T-helper 1 cell treated with Interleukin-12 subunit alpha and Interleukin-12 subunit beta and Interleukin-4 antibody, amounts not matched to agents 30 μg/mL and 1 μg/mL, for 36 hours (primary cell): ENCODE data around the gene TFAP2D.

Experiments
- H3K27ac Mint-ChIP-seq: one replicate; pipeline ENCODE4 v1.8.0; 2021; ENCODE audit warnings: mild to moderate bottlenecking, mixed read lengths
- H3K27me3 Mint-ChIP-seq: one replicate; pipeline ENCODE4 v1.8.0; 2021; ENCODE audit warnings: low read depth, mixed read lengths
- H3K36me3 Mint-ChIP-seq: one replicate; pipeline ENCODE4 v1.8.0; 2021; ENCODE audit warnings: low read depth, mixed read lengths
- H3K4me1 Mint-ChIP-seq: one replicate; pipeline ENCODE4 v1.8.0; 2021; ENCODE audit warnings: low read depth, mixed read lengths
- H3K4me3 Mint-ChIP-seq: one replicate; pipeline ENCODE4 v1.8.0; 2021; ENCODE audit warnings: mild to moderate bottlenecking, moderate library complexity, mixed read lengths
- H3K9me3 Mint-ChIP-seq: one replicate; pipeline ENCODE4 v1.8.0; 2021; ENCODE audit warnings: mixed read lengths

Gene TFAP2D

DNA sequence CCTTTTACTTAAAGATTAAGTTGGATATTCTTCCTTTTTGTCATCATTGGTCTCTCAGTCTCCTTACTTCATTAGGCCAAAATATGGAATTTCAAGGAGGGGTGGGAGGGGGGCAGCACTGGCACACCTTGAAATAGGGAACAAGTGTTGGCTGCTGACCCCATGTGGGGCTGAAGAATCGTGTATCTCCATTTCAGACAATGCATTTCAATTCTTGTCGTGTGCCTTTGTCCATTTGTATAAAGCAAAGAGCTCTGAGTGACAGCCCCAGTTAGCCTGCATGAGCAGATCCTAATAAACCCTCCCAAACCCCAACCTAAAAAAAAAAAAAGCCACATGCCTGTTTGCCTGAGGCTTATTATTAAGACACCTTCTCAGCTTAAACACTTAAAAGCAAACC is 1.0 kb upstream of the TFAP2D start:
- H3K36me3 Mint-ChIP-seq = peaks cover 6% of the 10 kb centered on the region
- H3K27ac Mint-ChIP-seq = no peak overlapping the region
- peaks cover 4% of the 10 kb centered on the region for H3K4me1 Mint-ChIP-seq
- peaks cover 5% of the 10 kb centered on the region for H3K9me3 Mint-ChIP-seq
- no peak overlapping the region for H3K4me3 Mint-ChIP-seq
- peaks cover 91% of the 10 kb centered on the region for H3K27me3 Mint-ChIP-seq

DNA sequence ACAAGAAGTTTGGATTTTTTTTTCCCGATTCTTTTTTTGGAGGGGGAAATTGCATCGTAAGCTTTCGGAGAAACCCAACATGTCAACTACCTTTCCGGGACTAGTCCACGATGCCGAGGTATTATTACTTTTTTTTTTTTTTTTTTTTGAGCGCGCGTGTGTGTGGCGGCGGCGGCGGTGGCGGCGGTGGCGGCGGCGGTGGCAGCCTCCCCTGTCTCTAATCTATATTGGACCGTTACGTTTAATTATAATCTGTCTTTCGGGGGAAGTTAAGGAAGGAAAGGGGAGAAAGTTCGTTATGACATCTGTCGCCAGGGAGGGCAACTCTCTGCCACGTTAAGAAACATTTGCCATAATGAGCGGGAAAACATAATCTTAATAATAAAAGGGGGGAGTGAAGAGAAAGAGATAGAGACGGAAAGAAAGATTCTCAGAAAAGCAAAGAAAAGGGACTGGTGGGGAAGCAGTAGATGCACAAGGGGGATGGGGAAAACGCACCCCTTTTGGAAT is 706 bp downstream of the TFAP2D start:
- no peak overlapping the region for H3K27ac Mint-ChIP-seq
- H3K27me3 Mint-ChIP-seq = peaks cover 92% of the 10 kb centered on the region
- peaks cover 4% of the 10 kb centered on the region for H3K4me1 Mint-ChIP-seq
- H3K4me3 Mint-ChIP-seq = no peak overlapping the region
- H3K36me3 Mint-ChIP-seq = peaks cover 6% of the 10 kb centered on the region
- peaks cover 5% of the 10 kb centered on the region for H3K9me3 Mint-ChIP-seq

DNA sequence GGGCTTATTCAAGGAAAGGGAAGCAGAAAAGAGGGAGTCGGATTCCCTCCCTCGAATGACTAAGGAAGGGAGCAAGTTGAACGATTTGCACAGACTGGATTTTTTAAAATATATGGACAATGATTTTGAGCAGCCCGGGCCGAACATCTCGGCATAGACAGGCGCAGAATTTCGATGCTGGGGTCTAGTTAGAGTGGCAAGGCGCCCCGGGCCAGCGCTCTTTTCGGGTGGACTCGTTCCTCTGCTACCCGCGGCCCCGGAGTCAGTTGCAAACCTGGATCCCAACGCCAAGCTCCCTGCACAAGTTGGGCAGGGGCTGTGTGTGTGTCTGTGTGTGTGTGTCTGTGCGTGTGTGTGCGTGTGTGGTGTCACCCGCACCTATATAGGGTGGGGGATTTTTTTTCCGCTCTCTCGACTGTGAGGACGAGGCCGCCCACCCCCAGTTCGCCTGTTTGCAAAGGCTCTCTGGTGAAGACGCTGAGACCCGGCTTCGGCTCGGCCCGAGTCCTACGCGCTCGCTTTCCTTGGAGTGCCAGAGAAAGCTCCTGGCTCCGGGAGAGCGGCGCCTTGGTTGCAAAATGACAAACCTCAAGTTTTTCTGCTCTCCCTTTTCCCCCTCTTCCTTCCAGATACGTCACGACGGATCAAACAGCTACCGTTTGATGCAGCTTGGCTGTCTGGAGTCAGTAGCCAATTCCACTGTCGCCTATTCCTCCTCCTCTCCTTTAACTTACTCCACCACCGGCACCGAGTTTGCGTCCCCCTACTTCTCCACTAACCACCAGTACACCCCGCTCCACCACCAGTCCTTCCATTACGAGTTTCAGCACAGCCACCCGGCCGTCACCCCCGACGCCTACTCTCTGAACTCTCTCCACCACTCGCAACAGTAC is 1.4 kb downstream of the TFAP2D start:
- Mint-ChIP-seq H3K27ac (peak overlapping the region; percentile 81), H3K9me3 (peaks cover 5% of the 10 kb centered on the region), H3K4me3 (peak overlapping the region; percentile 59)

DNA sequence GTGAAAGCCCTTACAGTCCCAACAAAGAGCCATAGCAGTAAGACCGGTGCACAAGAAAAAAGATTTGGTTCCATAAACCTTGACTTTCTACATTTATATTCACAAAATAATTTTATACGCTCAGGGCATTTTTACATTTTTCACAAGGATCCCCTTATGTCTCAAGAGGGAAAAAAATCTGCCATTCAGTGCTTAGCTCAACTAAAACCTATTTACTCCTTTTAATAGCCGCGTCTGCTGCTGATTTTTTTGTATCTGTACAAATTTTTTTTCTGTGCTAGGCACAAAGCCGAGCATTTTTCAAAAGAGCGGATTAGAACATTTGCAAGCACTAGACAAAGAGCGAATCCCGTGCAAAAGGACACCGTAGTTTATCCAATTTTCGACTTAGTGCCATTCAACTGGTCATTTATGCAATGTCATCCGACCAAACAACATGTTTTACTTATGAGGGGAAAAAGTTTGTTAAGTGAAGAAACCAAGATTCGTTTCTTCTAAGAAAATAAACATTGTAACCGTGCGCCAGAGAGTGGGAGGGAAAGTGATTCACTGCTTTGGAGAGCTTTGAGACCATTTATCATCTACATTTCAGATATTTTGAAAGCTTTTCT is 3.7 kb downstream of the TFAP2D start:
- Mint-ChIP-seq H3K27ac (no peak overlapping the region), H3K4me1 (peaks cover 4% of the 10 kb centered on the region), H3K9me3 (peaks cover 12% of the 10 kb centered on the region), H3K36me3 (peaks cover 8% of the 10 kb centered on the region), H3K27me3 (peaks cover 90% of the 10 kb centered on the region), H3K4me3 (no peak overlapping the region)

More for the DNA sequence above, 1.4 kb downstream of the TFAP2D start:
- Mint-ChIP-seq H3K27me3 (peaks cover 93% of the 10 kb centered on the region), H3K36me3 (peaks cover 8% of the 10 kb centered on the region), H3K4me1 (peaks cover 4% of the 10 kb centered on the region)

DNA sequence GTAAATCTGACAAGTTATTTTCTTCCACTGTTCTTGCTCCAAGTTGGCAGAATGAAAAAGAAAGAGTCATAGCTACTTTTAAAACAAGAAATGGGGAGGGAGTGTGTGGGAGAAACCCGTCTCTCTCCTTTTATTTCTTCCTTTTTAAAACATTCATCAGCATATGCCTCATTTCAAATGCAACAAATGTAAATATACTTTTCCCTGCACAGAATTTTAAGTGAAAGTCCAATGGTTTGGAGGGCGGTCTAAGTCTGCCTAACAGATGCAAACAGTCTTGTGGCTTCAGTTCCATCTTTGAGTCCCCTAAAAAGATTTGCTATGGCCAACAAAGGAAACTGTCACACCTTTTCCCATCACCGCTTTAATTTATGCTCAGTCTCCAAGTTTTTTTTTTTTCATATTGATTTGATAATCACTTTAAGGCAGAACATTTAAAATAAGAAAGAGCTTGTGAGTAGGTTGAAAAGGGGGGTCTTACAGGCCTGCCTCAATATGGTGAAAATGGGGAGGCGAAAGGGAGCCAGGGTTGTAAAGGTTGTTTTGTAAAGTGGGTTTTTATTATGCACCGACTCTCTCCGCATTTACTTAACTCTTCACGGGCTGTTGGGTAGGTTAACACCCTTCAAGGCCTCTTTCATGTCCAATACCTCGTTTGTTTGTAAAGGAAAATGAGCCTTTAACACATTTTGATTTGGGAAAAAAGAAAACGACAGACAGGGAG is 4.6 kb downstream of the TFAP2D start:
- H3K4me1 Mint-ChIP-seq = peaks cover 4% of the 10 kb centered on the region
- no peak overlapping the region for H3K4me3 Mint-ChIP-seq
- peaks cover 12% of the 10 kb centered on the region for H3K9me3 Mint-ChIP-seq
- peaks cover 8% of the 10 kb centered on the region for H3K36me3 Mint-ChIP-seq
- H3K27me3 Mint-ChIP-seq = peaks cover 91% of the 10 kb centered on the region
- H3K27ac Mint-ChIP-seq = no peak overlapping the region

DNA sequence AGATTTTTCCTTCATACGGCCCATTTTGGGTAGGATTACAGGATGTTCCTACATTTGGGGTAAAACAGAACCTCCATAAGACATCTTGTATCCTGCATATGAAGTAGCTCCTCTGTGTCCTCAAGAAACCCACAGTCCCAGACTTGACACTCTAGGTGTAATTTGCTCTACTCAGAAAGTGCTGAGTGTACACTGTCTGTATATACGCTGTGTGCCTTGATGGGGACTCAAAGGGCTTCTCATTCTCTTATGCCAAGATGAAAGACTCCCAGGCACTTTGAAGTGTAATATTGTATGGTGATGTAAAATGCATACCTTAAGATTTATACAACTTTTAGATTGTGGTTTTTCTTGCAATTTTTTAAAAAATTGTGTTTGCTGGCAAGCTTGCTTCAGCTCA is 5.2 kb downstream of the TFAP2D start:
- peaks cover 12% of the 10 kb centered on the region for H3K9me3 Mint-ChIP-seq
- H3K4me3 Mint-ChIP-seq = no peak overlapping the region
- peaks cover 90% of the 10 kb centered on the region for H3K27me3 Mint-ChIP-seq
- H3K27ac Mint-ChIP-seq = no peak overlapping the region
- peaks cover 8% of the 10 kb centered on the region for H3K36me3 Mint-ChIP-seq
- H3K4me1 Mint-ChIP-seq = peaks cover 4% of the 10 kb centered on the region

DNA sequence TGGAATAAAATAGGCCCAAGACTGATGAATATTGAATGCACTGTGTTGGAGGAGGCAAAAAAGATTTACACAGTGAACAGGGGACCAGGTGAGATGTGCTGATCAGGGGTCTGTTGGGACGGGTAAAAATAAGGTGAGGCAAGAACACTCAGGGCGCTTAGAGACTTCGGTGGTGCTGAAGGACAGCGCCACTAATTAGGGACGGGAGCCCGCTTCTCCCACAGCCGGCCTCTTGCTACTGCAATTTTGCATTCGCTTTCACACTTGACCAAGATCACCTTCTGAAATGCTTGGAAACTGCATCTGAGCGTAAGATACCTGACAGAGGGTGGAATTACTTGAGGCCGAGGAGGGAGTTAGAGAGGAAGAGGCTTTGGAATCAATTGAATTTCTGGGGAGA is 7.3 kb downstream of the TFAP2D start:
- Mint-ChIP-seq H3K27me3 (peaks cover 85% of the 10 kb centered on the region), H3K27ac (no peak overlapping the region), H3K4me3 (no peak overlapping the region), H3K9me3 (peaks cover 16% of the 10 kb centered on the region), H3K36me3 (peaks cover 3% of the 10 kb centered on the region), H3K4me1 (peaks cover 10% of the 10 kb centered on the region)

DNA sequence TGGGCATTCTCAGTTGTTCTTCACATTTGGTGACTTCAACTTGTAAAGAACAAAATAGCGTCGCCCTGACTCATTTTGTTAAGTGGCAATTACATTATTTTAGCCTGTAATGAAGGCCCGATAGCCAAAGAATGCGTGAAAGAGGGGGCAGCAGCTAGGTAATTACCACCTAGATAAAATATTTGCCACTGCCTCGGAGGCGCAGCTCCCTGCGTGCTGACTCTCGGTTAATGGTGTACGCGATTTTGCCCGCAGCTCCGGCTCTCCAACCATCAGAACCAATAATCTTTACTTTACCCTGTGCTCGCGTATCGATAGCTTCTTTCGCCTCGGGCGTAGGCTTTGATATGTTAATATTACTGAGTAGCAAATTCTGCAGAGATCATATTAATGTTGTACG is 8.7 kb downstream of the TFAP2D start:
- Mint-ChIP-seq H3K4me1 (peaks cover 10% of the 10 kb centered on the region), H3K27ac (no peak overlapping the region), H3K36me3 (peaks cover 2% of the 10 kb centered on the region), H3K9me3 (peaks cover 16% of the 10 kb centered on the region), H3K4me3 (no peak overlapping the region), H3K27me3 (peaks cover 71% of the 10 kb centered on the region)

DNA sequence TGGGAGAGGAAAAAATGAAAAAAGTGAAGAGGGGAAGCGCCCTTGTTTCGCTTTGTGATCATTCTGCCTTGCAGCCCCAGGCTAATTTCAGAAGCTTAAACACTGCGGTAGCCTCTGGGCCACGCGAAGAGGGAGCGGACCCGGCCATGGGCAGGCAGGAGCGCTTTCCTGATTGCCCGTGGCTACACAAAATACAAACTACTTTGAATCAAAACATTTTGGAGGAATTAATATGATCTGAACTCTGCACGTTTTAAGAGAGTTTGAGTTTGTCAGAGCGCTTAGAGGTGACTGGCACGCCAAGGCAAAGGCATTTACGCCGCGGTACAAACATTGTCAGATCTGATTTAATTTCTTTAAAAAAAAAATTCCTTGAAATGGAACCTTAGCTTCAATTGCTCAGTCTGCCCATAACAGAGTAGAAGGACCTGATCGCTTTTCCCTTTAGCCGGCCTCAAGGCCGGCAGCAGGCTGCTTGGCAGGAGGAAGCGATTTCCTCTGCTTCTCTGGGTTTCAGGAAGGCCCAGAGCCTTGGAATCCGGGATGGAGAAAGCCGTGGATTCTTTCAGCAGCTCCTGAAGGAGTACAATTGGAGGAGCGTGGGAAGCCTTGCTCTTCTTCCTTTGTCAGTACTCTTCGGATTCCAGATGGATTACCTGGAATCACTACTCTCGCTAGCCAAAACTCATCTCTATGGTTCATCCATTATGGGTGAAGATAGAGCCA is 9.7 kb downstream of the TFAP2D start:
- peaks cover 10% of the 10 kb centered on the region for H3K4me1 Mint-ChIP-seq
- no peak overlapping the region for H3K27ac Mint-ChIP-seq
- peaks cover 16% of the 10 kb centered on the region for H3K9me3 Mint-ChIP-seq
- H3K36me3 Mint-ChIP-seq = peaks cover 2% of the 10 kb centered on the region
- peaks cover 61% of the 10 kb centered on the region for H3K27me3 Mint-ChIP-seq
- H3K4me3 Mint-ChIP-seq = no peak overlapping the region

DNA sequence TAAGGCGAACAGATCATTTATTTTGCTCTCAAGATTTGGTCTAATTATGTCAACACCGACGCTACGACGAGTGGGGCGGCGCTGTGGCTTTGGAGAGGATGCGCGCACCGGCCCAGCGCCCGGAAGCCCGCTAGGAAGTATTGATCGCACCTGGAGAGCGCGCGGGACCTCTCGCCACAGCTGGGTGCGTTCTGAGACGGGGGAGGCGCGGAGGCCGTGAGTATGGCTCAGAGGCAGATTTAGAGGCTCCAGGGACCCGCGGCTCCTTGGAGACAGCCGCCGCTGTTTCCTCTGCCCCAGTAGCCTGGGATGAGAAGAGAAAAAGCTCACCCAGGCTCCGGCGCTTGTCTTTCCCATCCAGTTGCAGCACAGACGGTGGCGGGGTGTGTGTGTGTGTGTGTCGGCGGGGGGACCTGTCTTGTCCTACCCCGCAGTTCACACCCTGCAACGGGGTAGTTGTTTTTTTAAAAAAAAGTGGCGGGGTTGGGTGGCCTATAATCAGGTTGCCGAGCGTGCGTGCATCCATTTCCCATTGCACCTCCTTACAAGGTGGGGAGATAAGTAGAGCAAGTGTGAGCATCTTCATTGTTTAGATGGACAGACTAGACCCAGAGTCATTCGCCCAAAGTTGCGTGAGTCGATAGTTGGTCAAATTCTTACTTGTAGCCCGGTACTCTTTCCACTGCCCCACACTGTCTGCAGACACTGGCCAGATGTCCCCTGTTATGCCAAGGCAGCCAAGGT is 11.2 kb downstream of the TFAP2D start:
- H3K27ac Mint-ChIP-seq = no peak overlapping the region
- H3K9me3 Mint-ChIP-seq = peaks cover 16% of the 10 kb centered on the region
- no peaks in the 10 kb centered on the region for H3K36me3 Mint-ChIP-seq
- peak overlapping the region; percentile 11 for H3K4me3 Mint-ChIP-seq
- H3K27me3 Mint-ChIP-seq = peaks cover 45% of the 10 kb centered on the region
- H3K4me1 Mint-ChIP-seq = peaks cover 10% of the 10 kb centered on the region

DNA sequence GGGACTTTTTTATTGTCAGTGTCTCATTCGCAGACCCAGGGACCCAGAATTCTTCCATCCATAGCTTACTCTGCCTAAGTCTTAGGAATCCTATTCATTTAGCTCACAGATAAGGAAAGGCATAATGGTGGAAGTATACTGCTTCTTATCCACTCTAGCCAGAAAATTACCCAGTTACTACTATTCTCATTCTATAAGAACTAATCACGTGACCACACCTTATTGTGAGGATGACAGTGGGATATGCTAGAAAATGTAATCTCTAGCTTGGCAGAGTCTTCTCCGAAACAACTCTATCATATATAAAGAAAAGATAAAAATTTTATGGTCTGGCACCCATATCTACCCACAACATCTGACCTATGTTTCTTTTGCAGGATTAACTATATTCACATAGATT is 21.2 kb downstream of the TFAP2D start:
- Mint-ChIP-seq H3K36me3 (no peaks in the 10 kb centered on the region), H3K27me3 (no peaks in the 10 kb centered on the region), H3K27ac (no peak overlapping the region), H3K9me3 (no peaks in the 10 kb centered on the region), H3K4me1 (no peaks in the 10 kb centered on the region), H3K4me3 (no peak overlapping the region)

DNA sequence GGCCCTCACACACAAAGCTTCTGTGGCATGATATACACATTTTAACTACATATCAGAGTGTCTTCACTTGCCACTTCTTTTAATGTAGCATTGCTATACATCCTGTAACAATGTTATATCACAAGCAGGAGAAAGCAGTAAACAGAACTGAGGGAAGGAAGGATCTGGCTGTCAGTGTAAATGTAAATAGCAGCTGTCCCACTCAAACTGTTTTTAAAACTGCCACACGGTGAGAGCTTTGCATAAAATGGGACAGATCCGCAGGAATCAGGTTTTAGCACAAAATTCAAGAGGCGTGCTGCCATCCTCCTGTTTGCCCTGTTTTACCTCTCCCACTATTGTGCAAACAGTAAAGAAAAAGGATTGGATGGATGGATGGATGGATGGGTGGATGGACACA is 28.8 kb downstream of the TFAP2D start:
- Mint-ChIP-seq H3K4me1 (no peaks in the 10 kb centered on the region), H3K4me3 (no peak overlapping the region), H3K9me3 (no peaks in the 10 kb centered on the region), H3K27me3 (no peaks in the 10 kb centered on the region), H3K27ac (no peak overlapping the region), H3K36me3 (no peaks in the 10 kb centered on the region)

DNA sequence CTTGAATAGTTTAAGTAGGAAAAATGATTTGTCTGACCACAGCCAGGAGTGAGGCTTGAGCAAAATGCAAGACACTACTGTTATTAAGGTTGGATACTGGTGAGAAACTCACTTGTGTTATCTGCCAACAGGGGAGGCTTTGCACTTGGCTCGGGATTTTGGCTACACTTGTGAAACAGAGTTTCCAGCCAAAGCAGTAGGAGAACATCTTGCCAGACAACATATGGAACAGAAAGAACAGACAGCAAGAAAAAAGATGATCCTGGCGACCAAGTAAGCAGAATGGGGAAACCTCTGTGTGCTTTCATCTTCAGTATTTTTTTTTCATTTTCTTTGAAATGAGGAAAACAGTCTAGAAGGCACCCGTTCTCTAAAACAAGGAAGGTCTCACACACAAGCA is 31.6 kb downstream of the TFAP2D start:
- H3K27me3 Mint-ChIP-seq = no peaks in the 10 kb centered on the region
- H3K4me3 Mint-ChIP-seq = no peak overlapping the region
- no peak overlapping the region for H3K27ac Mint-ChIP-seq
- H3K9me3 Mint-ChIP-seq = no peaks in the 10 kb centered on the region
- H3K36me3 Mint-ChIP-seq = no peaks in the 10 kb centered on the region
- H3K4me1 Mint-ChIP-seq = no peaks in the 10 kb centered on the region
